ENCODE results near the gene CCDC91. TPM values are rescaled to one million over a fixed set of nuclear protein-coding genes. Genes with fewer than 3 reads are reported as not detected.
A peak's percentile ranks its signal among the peaks of the same experiment; 100 is the strongest.

Gene CCDC91
- total and polyA plus RNA-seq, 2 donors (not counting 1 experiment from before 2014, with no cell fraction given), result 23.9 to 47.6 TPM

- no peak overlapping the region for H2AFZ ChIP-seq (ENCODE audit: low read length)
- peak overlapping the region; percentile 6 for H3K27ac ChIP-seq (ENCODE audit: insufficient read depth, low read length)
- DNase-seq (ENCODE audit: low read depth in 2 of 2), result peak; percentile 46 to 95
- peak overlapping the region; percentile 60 for H3K4me2 ChIP-seq (ENCODE audit: extremely low read depth, insufficient read depth, low read length)
- H3K36me3 ChIP-seq (ENCODE audit: control insufficient read depth, insufficient read depth, low read length), result no peaks in the 10 kb centered on the region
- H3K79me2 ChIP-seq (ENCODE audit: control insufficient read depth, insufficient read depth, low read length), result no peaks in the 10 kb centered on the region
- no peak overlapping the region for H3K4me3 ChIP-seq (replicated peaks in 1 of 4; ENCODE audit: control extremely low read depth in 1 of 4, insufficient read depth in 1 of 4, low read depth in 3 of 4, low read length in 4 of 4)
- H3K9me3 ChIP-seq (ENCODE audit: control insufficient read depth, insufficient read depth, low read depth, low read length), result no peaks in the 10 kb centered on the region
- H3K4me1 ChIP-seq (ENCODE audit: control insufficient read depth, extremely low read depth, insufficient read depth, low read length), result peaks cover 3% of the 10 kb centered on the region
- TF ChIP-seq EZH2 (IDR thresholded peaks at IDR 0.05; ENCODE audit: low read length, missing control alignments) (no peak), CTCF (conservative IDR thresholded peaks at IDR 0.05 in 1 of 2, IDR thresholded peaks at IDR 0.05 in 1 of 2; ENCODE audit: low read depth in 1 of 2, low read length in 2 of 2) (no peak)
- no peaks in the 10 kb centered on the region for H4K20me1 ChIP-seq (ENCODE audit: control insufficient read depth, extremely low read depth, insufficient read depth, low read length)
- H3K27me3 ChIP-seq (ENCODE audit: control insufficient read depth, insufficient read depth, low read length), result no peaks in the 10 kb centered on the region
- no peak overlapping the region for H3K9ac ChIP-seq (ENCODE audit: insufficient read depth, low read length)
Measured at GRCh38 chr12:28390761-28391385, 200.6 kb downstream of the CCDC91 start.

DNA sequence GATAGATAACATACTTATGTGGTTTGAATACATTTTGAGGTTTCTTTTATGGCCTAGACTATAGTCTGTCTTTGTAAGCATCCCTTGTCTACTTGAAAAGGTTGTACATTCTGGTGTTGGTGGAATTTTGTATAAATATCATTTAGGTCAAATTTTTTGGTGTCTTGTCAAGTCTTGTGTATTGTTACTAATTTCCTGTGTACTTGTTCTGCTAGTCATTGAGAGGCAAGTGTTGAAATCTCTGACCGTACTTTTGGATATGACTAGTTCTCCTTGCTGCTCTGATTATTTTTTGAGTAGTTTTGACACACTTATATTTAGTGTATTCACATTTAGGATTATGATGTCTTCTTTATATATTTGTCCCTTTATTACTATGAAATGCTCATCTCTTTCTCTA, 219.6 kb downstream of the CCDC91 start:
- no peaks in the 10 kb centered on the region for H3K4me1 ChIP-seq (ENCODE audit: control insufficient read depth, extremely low read depth, insufficient read depth, low read length)
- no peaks in the 10 kb centered on the region for H3K36me3 ChIP-seq (ENCODE audit: control insufficient read depth, insufficient read depth, low read length)
- peak; percentile 18 to 63 for DNase-seq (ENCODE audit: low read depth in 2 of 2)
- no peaks in the 10 kb centered on the region for H3K9me3 ChIP-seq (ENCODE audit: control insufficient read depth, insufficient read depth, low read depth, low read length)
- H2AFZ ChIP-seq (ENCODE audit: low read length), result no peak overlapping the region
- no peak overlapping the region for H3K4me2 ChIP-seq (ENCODE audit: extremely low read depth, insufficient read depth, low read length)
- no peak overlapping the region for H3K27ac ChIP-seq (ENCODE audit: insufficient read depth, low read length)
- no peak overlapping the region for H3K4me3 ChIP-seq (replicated peaks in 1 of 4; ENCODE audit: control extremely low read depth in 1 of 4, insufficient read depth in 1 of 4, low read depth in 3 of 4, low read length in 4 of 4)
- no peak for TF ChIP-seq CTCF (conservative IDR thresholded peaks at IDR 0.05 in 1 of 2, IDR thresholded peaks at IDR 0.05 in 1 of 2; ENCODE audit: low read depth in 1 of 2, low read length in 2 of 2)
- no peak for TF ChIP-seq EZH2 (IDR thresholded peaks at IDR 0.05; ENCODE audit: low read length, missing control alignments)
- no peak overlapping the region for H3K9ac ChIP-seq (ENCODE audit: insufficient read depth, low read length)
- H3K79me2 ChIP-seq (ENCODE audit: control insufficient read depth, insufficient read depth, low read length), result no peaks in the 10 kb centered on the region
- no peaks in the 10 kb centered on the region for H3K27me3 ChIP-seq (ENCODE audit: control insufficient read depth, insufficient read depth, low read length)
- no peaks in the 10 kb centered on the region for H4K20me1 ChIP-seq (ENCODE audit: control insufficient read depth, extremely low read depth, insufficient read depth, low read length)

GRCh38 chr12:28413460-28414109, 223.3 kb downstream of the CCDC91 start:
- no peak for DNase-seq (ENCODE audit: low read depth in 2 of 2)
- H3K27me3 ChIP-seq (ENCODE audit: control insufficient read depth, insufficient read depth, low read length), result no peaks in the 10 kb centered on the region
- no peak for TF ChIP-seq CTCF (conservative IDR thresholded peaks at IDR 0.05 in 1 of 2, IDR thresholded peaks at IDR 0.05 in 1 of 2; ENCODE audit: low read depth in 1 of 2, low read length in 2 of 2)
- no peaks in the 10 kb centered on the region for H3K9me3 ChIP-seq (ENCODE audit: control insufficient read depth, insufficient read depth, low read depth, low read length)
- H3K4me3 ChIP-seq (replicated peaks in 1 of 4; ENCODE audit: control extremely low read depth in 1 of 4, insufficient read depth in 1 of 4, low read depth in 3 of 4, low read length in 4 of 4), result no peak overlapping the region
- H2AFZ ChIP-seq (ENCODE audit: low read length), result no peak overlapping the region
- no peak overlapping the region for H3K27ac ChIP-seq (ENCODE audit: insufficient read depth, low read length)
- H3K4me1 ChIP-seq (ENCODE audit: control insufficient read depth, extremely low read depth, insufficient read depth, low read length), result peaks cover 3% of the 10 kb centered on the region
- H4K20me1 ChIP-seq (ENCODE audit: control insufficient read depth, extremely low read depth, insufficient read depth, low read length), result no peaks in the 10 kb centered on the region
- H3K36me3 ChIP-seq (ENCODE audit: control insufficient read depth, insufficient read depth, low read length), result no peaks in the 10 kb centered on the region
- H3K4me2 ChIP-seq (ENCODE audit: extremely low read depth, insufficient read depth, low read length), result no peak overlapping the region
- H3K79me2 ChIP-seq (ENCODE audit: control insufficient read depth, insufficient read depth, low read length), result no peaks in the 10 kb centered on the region
- H3K9ac ChIP-seq (ENCODE audit: insufficient read depth, low read length), result no peak overlapping the region

Measured in fibroblast of lung (primary cell).